Stimulated activated CD8-positive, alpha-beta memory T cell treated with anti-CD3 and anti-CD28 coated beads, Interleukin-15, amount 100 ng/mL, for 4 hours (primary cell): ENCODE measurements around the gene EVC.

Experiments used
- DNase-seq, 2 donors: peaks; one replicate each; pipeline ENCODE4 v3.0.0-alpha.2; 2020; ENCODE audit warnings: low read depth in 2 of 2

Gene EVC

GRCh38 chr4:5755161-5755560, 44.2 kb downstream of the EVC start:
- no peak for DNase-seq

GRCh38 chr4:5755679-5756078, 44.7 kb downstream of the EVC start:
- DNase-seq = no peak

GRCh38 chr4:5756271-5756670, 45.3 kb downstream of the EVC start:
- DNase-seq = no peak

- no peak for DNase-seq
These were observed 46.1 kb downstream of the EVC start for GRCh38 chr4:5757091-5757490.

- no peak for DNase-seq
These were observed 46.5 kb downstream of the EVC start for GRCh38 chr4:5757536-5757935.

- no peak for DNase-seq
These were observed 47.0 kb downstream of the EVC start for GRCh38 chr4:5757954-5758353.

- DNase-seq = peak in 1 of 2 donors; percentile 19
These were observed 47.7 kb downstream of the EVC start for GRCh38 chr4:5758741-5759140.

GRCh38 chr4:5759236-5760075, 48.5 kb downstream of the EVC start:
- no peak for DNase-seq

GRCh38 chr4:5760246-5760645, 49.2 kb downstream of the EVC start:
- DNase-seq = no peak

- DNase-seq = no peak
These were observed 50.0 kb downstream of the EVC start for GRCh38 chr4:5760936-5761480.

GRCh38 chr4:5770051-5770450, 59.0 kb downstream of the EVC start:
- no peak for DNase-seq

GRCh38 chr4:5772528-5773270, 61.7 kb downstream of the EVC start:
- DNase-seq = no peak

- no peak for DNase-seq
These were observed 62.2 kb downstream of the EVC start for GRCh38 chr4:5773271-5773555.

- no peak for DNase-seq
These were observed 63.5 kb downstream of the EVC start for GRCh38 chr4:5774416-5775036.

GRCh38 chr4:5776510-5776909, 65.5 kb downstream of the EVC start:
- no peak for DNase-seq

GRCh38 chr4:5780831-5781480, 70.0 kb downstream of the EVC start:
- no peak for DNase-seq

- DNase-seq = no peak
These were observed 70.7 kb downstream of the EVC start for GRCh38 chr4:5781691-5782090.

- no peak for DNase-seq
These were observed 72.0 kb downstream of the EVC start for GRCh38 chr4:5782829-5783476.

- DNase-seq = no peak
These were observed 72.5 kb downstream of the EVC start for GRCh38 chr4:5783486-5783885.

- no peak for DNase-seq
These were observed 73.0 kb downstream of the EVC start for GRCh38 chr4:5784021-5784420.

GRCh38 chr4:5784960-5785611, 74.1 kb downstream of the EVC start:
- DNase-seq = no peak
